ENCODE results near the gene E2F2.

DNA sequence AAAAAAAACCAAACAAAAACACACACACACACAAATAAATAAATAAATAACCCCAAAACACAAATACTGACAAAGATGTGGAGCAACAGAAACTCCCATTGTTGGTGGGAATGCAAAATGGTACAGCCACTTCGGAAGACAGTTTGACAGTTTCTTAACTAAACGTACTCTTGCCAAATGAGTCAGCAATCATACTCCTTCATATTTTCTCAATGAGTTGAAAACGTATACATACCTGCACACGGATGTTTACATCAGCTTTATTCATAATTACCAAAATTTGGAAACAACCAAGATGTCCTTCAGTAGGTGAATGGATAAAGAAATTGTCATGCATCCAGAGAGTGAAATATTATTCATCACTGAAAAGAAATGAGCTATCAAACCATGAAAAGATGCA lies 70.5 kb downstream of the E2F2 start:
- TF ChIP-seq ELF1 (IDR thresholded peaks at IDR 0.05) (no peak), JUND (IDR thresholded peaks at IDR 0.05) (no peak)

Data from SK-N-SH (cell line).